PC-3 (cell line): ENCODE results near the gene PCCA.

Experiments used
- EZH2 ChIP-seq: fragments of 300-600 bp; sonication (generic); IDR thresholded peaks from one replicate; pipeline ENCODE4 v1.6.1; 2017; ENCODE audit warnings: antibody characterized with exemption, mild to moderate bottlenecking, low read length; ENCODE audit not compliant: unreplicated experiment
- EZH2phosphoT487 ChIP-seq: fragments of 300-600 bp; sonication (generic); IDR thresholded peaks from 2 replicates; pipeline ENCODE4 v1.6.1; 2018; ENCODE audit warnings: mild to moderate bottlenecking, antibody characterized with exemption, low read length, borderline replicate concordance
- TF ChIP-seq, protein P1 (sequence below): fragments of 300-600 bp; sonication (generic); conservative IDR thresholded peaks from 2 replicates; pipeline ENCODE4 v1.5.1; 2017; ENCODE audit warnings: antibody characterized with exemption, low read depth, mild to moderate bottlenecking, low read length

DNA sequence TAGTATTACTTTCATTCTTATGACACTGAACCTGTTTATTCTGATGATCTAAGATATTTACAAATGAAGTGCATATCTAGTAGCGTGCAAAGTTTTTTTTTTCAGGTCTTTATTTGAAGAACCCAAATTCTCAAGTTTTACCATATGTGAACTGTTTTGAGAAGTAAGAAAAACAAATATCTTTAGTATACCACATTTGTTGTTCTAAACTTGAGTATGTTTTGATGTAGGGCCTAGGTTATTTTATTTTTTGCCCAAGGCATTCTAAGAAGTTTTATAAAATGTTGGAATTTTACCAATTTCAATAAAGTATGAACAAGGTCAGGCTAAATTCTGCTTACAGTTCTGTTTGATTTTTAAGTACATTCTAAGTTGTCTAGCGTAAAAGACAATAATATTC, 213.5 kb downstream of the PCCA start:
- TF ChIP-seq, protein P1, sequence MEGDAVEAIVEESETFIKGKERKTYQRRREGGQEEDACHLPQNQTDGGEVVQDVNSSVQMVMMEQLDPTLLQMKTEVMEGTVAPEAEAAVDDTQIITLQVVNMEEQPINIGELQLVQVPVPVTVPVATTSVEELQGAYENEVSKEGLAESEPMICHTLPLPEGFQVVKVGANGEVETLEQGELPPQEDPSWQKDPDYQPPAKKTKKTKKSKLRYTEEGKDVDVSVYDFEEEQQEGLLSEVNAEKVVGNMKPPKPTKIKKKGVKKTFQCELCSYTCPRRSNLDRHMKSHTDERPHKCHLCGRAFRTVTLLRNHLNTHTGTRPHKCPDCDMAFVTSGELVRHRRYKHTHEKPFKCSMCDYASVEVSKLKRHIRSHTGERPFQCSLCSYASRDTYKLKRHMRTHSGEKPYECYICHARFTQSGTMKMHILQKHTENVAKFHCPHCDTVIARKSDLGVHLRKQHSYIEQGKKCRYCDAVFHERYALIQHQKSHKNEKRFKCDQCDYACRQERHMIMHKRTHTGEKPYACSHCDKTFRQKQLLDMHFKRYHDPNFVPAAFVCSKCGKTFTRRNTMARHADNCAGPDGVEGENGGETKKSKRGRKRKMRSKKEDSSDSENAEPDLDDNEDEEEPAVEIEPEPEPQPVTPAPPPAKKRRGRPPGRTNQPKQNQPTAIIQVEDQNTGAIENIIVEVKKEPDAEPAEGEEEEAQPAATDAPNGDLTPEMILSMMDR, result no peak
- TF ChIP-seq EZH2 (no peak), EZH2phosphoT487 (no peak)
